Measurements from ENCODE around the gene CERS6. TPM values are rescaled to one million over a fixed set of nuclear protein-coding genes. Genes with fewer than 3 reads are reported as not detected.
"Not testable (repeated sequence)": the region's sequence is repeated elsewhere in the genome, so short reads cannot be mapped to it uniquely, and the experiment has no call there.

CERS6 gene
- polyA plus RNA-seq, 6 donors from 2014 or later = 5.8 to 11.9 (median 9.1) TPM

DNA sequence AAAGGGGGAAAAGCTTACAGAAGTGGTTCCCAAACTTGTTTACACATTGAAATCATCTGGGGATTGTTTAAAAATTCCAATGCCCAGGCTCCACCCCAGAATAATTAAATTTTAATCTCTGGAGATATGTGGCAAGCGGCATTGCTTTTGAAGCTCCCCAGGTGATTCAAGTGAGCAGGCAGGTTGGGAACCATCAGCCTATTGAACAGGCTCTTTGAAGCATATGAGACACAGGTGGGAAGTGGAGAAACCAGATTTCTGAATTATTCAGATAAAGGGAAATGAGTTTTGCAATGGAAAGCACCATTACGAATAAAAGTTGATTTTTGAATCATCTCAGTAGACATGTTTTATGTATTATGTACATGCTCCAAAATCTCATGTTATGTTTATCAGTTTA is 288.8 kb downstream of the CERS6 start:
- H3K4me1 Mint-ChIP-seq = peaks cover 0 to 4% (median 2%) of the 10 kb centered on the region in 3 donors
- no peaks in the 10 kb centered on the region for H3K9me3 Mint-ChIP-seq
- ATAC-seq (ENCODE audit: low read depth in 2 of 2) (no peak), DNase-seq (no peak)
- no peak overlapping the region for H3K4me3 Mint-ChIP-seq
- H3K27ac Mint-ChIP-seq = peak overlapping the region in 1 of 6 donors; percentile 50
- H3K36me3 Mint-ChIP-seq = peaks cover 0 to 12% of the 10 kb centered on the region in 2 donors
- no peaks in the 10 kb centered on the region for H3K27me3 Mint-ChIP-seq

DNA sequence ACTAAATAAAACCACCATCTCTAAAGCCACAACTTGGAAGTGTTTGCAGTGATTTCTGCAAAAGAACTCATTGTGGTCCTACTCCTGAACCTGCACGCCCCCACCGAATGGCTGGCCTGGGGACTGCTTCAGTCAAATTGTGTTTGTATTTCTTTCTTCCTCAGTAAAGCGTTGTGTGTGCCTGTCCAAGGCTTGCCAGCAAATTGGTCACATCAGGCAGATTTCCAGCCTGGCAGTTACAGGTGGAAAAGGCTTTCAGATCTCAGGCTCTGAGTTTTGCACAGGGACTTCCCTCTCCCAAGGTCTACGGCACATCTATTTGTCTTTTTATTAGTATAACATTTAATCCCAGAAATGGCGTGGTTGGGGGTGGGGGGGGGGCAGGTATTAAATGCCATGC is 292.4 kb downstream of the CERS6 start:
- ATAC-seq (ENCODE audit: low read depth in 2 of 2) (no peak), DNase-seq (no peak)
- H3K4me3 Mint-ChIP-seq = no peak overlapping the region
- no peaks in the 10 kb centered on the region for H3K9me3 Mint-ChIP-seq
- peaks cover 0 to 15% of the 10 kb centered on the region in 2 donors for H3K36me3 Mint-ChIP-seq
- H3K27me3 Mint-ChIP-seq = no peaks in the 10 kb centered on the region
- H3K27ac Mint-ChIP-seq = no peak overlapping the region
- H3K4me1 Mint-ChIP-seq = peaks cover 0 to 14% (median 9%) of the 10 kb centered on the region in 3 donors

DNA sequence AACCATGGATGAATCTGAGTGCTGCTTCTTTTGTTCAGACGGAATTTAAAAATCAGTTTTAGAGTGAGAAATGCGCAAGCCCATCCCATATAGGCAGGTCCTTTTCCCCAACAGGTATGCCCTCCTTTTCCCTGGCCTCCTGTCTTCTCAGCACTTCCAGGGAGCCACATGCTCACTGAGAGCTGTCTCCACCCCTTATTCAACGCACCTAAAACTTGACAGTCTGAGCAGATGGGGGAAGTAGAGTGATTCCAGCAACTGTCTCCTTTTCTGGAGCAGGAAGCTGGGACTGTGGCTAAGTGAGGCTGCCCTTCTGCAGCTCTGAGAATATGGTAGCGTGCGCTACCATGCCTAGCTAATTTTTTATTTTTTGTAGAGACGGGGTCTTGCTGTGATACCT is 293.2 kb downstream of the CERS6 start:
- Mint-ChIP-seq H3K4me1 (peaks cover 0 to 14% (median 9%) of the 10 kb centered on the region in 3 donors), H3K27ac (peak overlapping the region in 1 of 6 donors; percentile 19), H3K36me3 (peaks cover 0 to 15% of the 10 kb centered on the region in 2 donors), H3K4me3 (no peak overlapping the region), H3K27me3 (no peaks in the 10 kb centered on the region), H3K9me3 (no peaks in the 10 kb centered on the region)
- no peak for ATAC-seq (ENCODE audit: low read depth in 2 of 2)
- DNase-seq = no peak

DNA sequence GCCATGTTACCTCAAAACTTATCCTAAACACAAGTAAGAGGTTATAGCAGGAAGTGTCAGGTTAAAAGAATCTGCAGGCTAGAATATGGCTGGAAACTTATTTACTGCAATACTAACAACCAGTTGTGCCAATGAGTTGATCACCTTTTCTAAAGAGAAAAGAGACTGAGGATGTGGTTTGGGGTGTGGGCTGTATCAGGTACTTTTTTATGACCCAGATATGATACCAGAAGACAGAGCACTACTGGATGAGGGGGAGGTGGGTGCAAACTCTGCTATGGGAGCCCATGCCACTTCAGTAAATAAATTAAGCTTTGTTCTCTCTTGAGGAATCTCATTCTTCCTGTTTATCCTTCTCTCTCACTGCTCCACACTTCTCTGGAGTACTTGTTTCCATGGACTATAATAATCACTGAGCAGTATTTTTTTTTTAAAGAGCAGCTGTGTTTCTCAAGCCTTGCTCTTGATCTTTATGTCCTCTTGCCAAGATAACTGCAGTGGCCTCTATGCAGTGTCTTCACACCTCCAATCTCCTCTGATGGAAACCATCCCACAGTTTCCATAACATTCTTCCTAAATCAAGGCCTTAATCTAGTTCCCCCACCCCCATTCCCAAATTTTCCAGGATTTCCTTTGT is 295.1 kb downstream of the CERS6 start:
- DNase-seq (no peak), ATAC-seq (ENCODE audit: low read depth in 2 of 2) (no peak)
- Mint-ChIP-seq H3K27ac (peak overlapping the region in 1 of 6 donors; percentile 14), H3K4me1 (peaks cover 0 to 10% (median 9%) of the 10 kb centered on the region in 3 donors), H3K4me3 (peak overlapping the region in 1 of 8 donors; percentile 22), H3K9me3 (no peaks in the 10 kb centered on the region), H3K36me3 (peaks cover 0 to 10% of the 10 kb centered on the region in 2 donors), H3K27me3 (no peaks in the 10 kb centered on the region)

DNA sequence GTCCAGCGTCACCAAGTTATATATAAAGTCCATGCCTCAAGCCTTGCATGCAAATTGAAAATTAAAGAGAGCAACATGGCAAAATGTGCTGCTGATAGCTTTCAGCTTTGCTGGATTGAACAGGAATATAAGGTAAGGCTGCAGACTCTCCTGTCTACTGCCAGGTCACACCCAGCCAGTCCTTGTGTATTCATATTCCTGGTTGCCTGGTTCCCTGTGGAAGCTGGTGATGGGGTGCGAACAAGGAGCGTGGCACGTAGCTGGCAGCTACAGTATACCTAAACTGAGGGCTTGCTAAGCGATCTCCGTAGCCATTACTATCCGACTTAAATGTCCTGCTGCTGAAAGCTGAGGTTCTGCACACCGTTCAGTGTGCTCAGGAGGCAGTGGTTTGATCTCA is 296.3 kb downstream of the CERS6 start:
- H3K9me3 Mint-ChIP-seq = no peaks in the 10 kb centered on the region
- peaks cover 0 to 10% of the 10 kb centered on the region in 2 donors for H3K36me3 Mint-ChIP-seq
- DNase-seq (no peak), ATAC-seq (ENCODE audit: low read depth in 2 of 2) (no peak)
- no peak overlapping the region for H3K27ac Mint-ChIP-seq
- H3K27me3 Mint-ChIP-seq = no peaks in the 10 kb centered on the region
- H3K4me1 Mint-ChIP-seq = peaks cover 4 to 15% (median 12%) of the 10 kb centered on the region in 3 donors
- no peak overlapping the region for H3K4me3 Mint-ChIP-seq

- ATAC-seq (ENCODE audit: low read depth in 2 of 2) (no peak), DNase-seq (no peak)
- Mint-ChIP-seq H3K9me3 (no peaks in the 10 kb centered on the region), H3K4me3 (no peak overlapping the region), H3K27ac (peak overlapping the region in 2 of 6 donors; percentile 36 to 88), H3K27me3 (no peaks in the 10 kb centered on the region), H3K4me1 (peaks cover 4 to 15% (median 12%) of the 10 kb centered on the region in 3 donors), H3K36me3 (peaks cover 0 to 10% of the 10 kb centered on the region in 2 donors)
Observed at GRCh38 chr2:168753765-168754329, 297.8 kb downstream of the CERS6 start.

- ATAC-seq (ENCODE audit: low read depth in 2 of 2) (no peak), DNase-seq (no peak)
- H3K4me1 Mint-ChIP-seq = peaks cover 3 to 6% (median 4%) of the 10 kb centered on the region in 3 donors
- peaks cover 0 to 10% of the 10 kb centered on the region in 2 donors for H3K36me3 Mint-ChIP-seq
- no peaks in the 10 kb centered on the region for H3K9me3 Mint-ChIP-seq
- no peak overlapping the region for H3K4me3 Mint-ChIP-seq
- H3K27ac Mint-ChIP-seq = peak overlapping the region in 2 of 6 donors; percentile 23 to 42
- no peaks in the 10 kb centered on the region for H3K27me3 Mint-ChIP-seq
Observed at GRCh38 chr2:168757223-168757622, 301.2 kb downstream of the CERS6 start.

DNA sequence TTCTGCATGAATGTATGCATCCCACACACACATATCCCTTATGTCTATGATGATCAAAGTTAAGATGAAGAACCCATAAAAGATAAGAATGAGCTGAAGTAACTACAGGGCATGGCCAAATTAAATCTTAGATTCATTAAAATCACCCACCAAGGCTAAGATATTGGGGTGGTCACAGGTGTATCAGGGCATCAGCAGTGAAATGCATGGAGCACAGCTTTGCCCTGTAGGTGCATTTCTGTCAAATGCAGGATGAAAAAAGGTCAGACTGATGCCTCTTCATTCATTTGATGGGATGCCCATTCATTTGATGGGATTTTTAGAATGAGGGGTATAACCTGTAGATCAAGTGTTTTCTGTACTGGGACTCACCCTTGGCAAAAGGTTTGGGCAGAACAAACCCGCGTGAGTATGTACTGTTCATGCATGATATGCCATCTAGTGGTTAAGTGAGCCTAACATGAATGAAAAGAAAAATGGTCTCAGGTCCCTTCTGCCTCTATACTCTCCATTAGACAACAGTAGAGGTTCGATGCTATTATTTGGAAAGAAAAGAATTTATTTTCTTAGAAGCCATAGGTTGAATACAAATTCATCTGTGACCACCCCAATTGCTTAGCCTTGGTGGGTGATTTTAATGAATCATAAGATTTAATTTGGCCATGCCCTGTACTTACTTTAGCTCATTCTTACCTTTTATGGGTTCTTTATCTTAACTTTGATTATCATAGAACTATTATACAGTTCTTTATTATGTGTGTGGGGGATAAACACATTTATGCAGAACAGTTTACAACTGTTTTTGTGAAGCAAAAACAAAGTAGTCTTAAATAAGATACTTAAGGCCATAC is 303.1 kb downstream of the CERS6 start:
- Mint-ChIP-seq H3K27me3 (no peaks in the 10 kb centered on the region), H3K27ac (no peak overlapping the region), H3K4me3 (no peak overlapping the region), H3K36me3 (peaks cover 0 to 6% of the 10 kb centered on the region in 2 donors), H3K9me3 (no peaks in the 10 kb centered on the region), H3K4me1 (peaks cover 3 to 6% (median 4%) of the 10 kb centered on the region in 3 donors)
- DNase-seq = peak; percentile 33
- ATAC-seq (ENCODE audit: low read depth in 2 of 2) = peak; percentile 55 to 69

DNA sequence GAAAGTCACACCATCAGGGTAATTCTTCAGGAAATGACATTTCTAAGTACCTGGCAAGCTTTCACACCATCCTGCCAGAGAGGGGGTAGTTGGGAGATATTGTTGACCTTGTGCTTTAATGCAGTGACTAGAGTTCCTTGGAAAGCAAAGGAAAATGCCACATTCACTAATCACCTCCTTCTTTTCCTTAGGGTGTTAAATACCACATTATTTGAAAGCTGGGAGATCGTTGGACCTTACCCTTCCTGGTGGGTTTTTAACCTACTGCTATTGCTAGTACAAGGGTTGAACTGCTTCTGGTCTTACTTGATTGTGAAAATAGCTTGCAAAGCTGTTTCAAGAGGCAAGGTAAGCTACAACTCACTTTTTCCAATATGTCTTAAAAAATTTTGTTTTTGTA is 309.3 kb downstream of the CERS6 start:
- H3K27me3 Mint-ChIP-seq = no peaks in the 10 kb centered on the region
- no peak overlapping the region for H3K4me3 Mint-ChIP-seq
- peaks cover 8 to 28% of the 10 kb centered on the region in 2 donors for H3K36me3 Mint-ChIP-seq
- no peak for ATAC-seq (ENCODE audit: low read depth in 2 of 2)
- DNase-seq = no peak
- H3K4me1 Mint-ChIP-seq = no peaks in the 10 kb centered on the region
- no peaks in the 10 kb centered on the region for H3K9me3 Mint-ChIP-seq
- no peak overlapping the region for H3K27ac Mint-ChIP-seq

DNA sequence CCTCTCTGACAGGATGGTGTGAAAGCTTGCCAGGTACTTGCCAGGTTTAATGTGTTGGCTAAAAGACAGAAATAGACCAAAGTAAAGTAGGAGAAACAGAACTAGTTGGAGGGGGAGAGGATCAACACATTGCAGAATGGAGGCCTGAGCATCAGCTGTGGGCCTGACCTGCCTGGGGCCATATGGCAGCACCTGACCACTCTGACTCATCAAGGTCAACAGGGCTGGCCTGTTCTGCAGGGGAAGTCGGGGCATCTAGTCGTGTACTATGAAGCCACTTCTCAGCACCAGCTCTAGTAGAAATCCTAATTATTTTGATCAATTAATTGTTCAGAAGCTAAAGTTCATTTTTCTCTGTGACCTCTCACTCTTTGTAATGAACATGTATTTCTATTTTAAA is 310.5 kb downstream of the CERS6 start:
- no peak for DNase-seq
- Mint-ChIP-seq H3K9me3 (no peaks in the 10 kb centered on the region), H3K27ac (peak overlapping the region in 1 of 6 donors; percentile 32), H3K4me1 (no peaks in the 10 kb centered on the region), H3K36me3 (peaks cover 8 to 33% of the 10 kb centered on the region in 2 donors), H3K27me3 (no peaks in the 10 kb centered on the region), H3K4me3 (no peak overlapping the region)
- ATAC-seq (ENCODE audit: low read depth in 2 of 2) = no peak

DNA sequence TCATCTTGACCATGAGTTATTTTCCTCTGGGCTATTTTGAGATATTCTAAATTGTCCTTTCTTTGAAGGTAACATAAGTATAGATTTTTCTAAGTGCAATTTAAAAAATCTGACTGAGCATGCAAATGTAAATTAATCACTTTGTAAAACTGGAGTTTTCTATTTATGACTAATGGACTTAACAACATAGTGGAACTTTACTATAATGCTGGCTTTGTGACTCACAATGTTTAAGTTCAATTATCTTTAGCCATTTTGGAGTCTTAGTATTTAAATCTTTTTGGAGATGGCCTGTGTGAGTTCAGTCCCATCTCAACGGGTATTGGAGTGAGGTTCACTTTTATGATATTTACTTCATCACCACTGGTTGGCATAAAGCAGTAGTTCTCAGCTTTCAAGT is 311.2 kb downstream of the CERS6 start:
- Mint-ChIP-seq H3K4me3 (no peak overlapping the region), H3K9me3 (no peaks in the 10 kb centered on the region), H3K4me1 (no peaks in the 10 kb centered on the region), H3K36me3 (peaks cover 8 to 34% of the 10 kb centered on the region in 2 donors), H3K27me3 (no peaks in the 10 kb centered on the region), H3K27ac (peak overlapping the region in 1 of 6 donors; percentile 11)
- no peak for ATAC-seq (ENCODE audit: low read depth in 2 of 2)
- DNase-seq = no peak

DNA sequence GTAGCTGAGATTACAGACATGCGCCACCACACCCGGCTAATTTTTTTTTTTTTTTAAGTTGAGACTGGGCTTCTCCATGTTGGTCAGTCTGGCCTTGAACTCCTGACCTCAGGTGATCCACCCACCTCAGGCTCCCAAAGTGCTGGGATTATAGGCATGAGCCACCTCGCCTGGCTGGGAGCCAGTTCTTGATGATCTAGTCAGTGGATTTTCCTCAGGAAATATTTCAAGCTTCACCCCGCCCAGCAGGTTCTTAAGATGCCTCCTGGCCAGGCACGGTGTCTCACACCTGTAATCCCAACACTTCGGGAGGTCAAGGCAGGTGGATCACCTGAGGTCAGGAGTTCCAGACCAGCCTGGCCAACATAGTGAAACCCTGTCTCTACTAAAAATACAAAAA is 312.3 kb downstream of the CERS6 start:
- not testable (repeated sequence) for ATAC-seq (ENCODE audit: low read depth in 2 of 2); H3K4me3 Mint-ChIP-seq; DNase-seq; H3K4me1 Mint-ChIP-seq; H3K27me3 Mint-ChIP-seq; H3K9me3 Mint-ChIP-seq
- Mint-ChIP-seq H3K36me3 (peaks cover 8 to 38% of the 10 kb centered on the region in 2 donors), H3K27ac (peak overlapping the region in 2 of 6 donors; percentile 10 to 30)

DNA sequence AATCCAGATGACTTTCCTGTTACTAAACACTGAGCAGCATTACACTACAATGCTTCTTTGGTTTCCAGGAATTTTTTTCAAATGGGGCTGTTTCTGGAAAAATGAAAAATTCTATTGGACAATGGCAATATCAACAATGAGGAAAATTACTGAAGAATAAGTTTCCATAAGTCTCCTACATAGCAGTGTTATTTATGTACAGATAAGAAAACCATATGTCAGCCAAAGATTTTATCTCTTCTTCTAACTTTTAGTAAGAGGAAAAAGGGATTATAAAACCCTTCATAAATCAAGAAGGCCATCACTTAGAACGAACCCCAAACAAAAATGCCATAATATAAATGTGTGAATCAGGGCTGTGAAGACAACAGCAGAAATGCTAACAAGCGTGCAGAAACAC is 314.7 kb downstream of the CERS6 start:
- no peaks in the 10 kb centered on the region for H3K4me1 Mint-ChIP-seq
- peaks cover 16 to 40% of the 10 kb centered on the region in 2 donors for H3K36me3 Mint-ChIP-seq
- H3K9me3 Mint-ChIP-seq = peaks cover 0 to 9% (median 7%) of the 10 kb centered on the region in 7 donors
- ATAC-seq (ENCODE audit: low read depth in 2 of 2) = no peak
- H3K4me3 Mint-ChIP-seq = no peak overlapping the region
- H3K27me3 Mint-ChIP-seq = no peaks in the 10 kb centered on the region
- no peak overlapping the region for H3K27ac Mint-ChIP-seq
- DNase-seq = no peak

All from naive B cell (primary cell).